ENCODE measurements around the gene SP5.
A peak's percentile ranks its signal among the peaks of the same experiment; 100 is the strongest.
"Not testable (repeated sequence)": the region's sequence is repeated elsewhere in the genome, so short reads cannot be mapped to it uniquely, and the experiment has no call there.

SP5 gene

GRCh38 chr2:170715062-170715931, at the start of gene SP5:
Gene SP5, plus strand, starts transcription at chr2:170715337. Its CDS starts 176 bp downstream, at chr2:170715513.
- no peak for TF ChIP-seq CTCF (conservative IDR thresholded peaks at IDR 0.05)
- H3K27ac ChIP-seq = peak within 1 kb of the TSS; percentile 60

DNA sequence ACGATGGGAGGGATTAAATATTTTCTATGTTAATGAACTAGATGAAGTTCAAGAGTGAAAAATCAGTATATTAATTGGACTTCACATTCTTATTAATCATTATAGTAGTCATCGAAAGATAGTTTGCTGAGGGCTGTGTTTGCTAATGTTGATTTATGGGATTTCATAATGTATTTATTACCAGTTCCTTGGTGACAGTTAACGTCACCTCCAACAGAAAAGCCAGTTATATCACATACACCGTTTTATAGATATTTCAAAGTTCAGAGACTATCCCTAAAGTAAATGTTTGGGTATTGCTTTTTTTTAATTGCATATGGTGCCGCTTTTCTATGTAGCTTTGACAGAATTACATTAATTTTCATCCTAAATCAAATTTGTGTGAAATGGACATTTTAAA, 49.4 kb upstream of the SP5 start:
- H3K27ac ChIP-seq = peak overlapping the region; percentile 59
- no peak for TF ChIP-seq CTCF (conservative IDR thresholded peaks at IDR 0.05)

GRCh38 chr2:170669909-170670308, 45.2 kb upstream of the SP5 start:
- no peak overlapping the region for H3K27ac ChIP-seq
- no peak for TF ChIP-seq CTCF (conservative IDR thresholded peaks at IDR 0.05)

DNA sequence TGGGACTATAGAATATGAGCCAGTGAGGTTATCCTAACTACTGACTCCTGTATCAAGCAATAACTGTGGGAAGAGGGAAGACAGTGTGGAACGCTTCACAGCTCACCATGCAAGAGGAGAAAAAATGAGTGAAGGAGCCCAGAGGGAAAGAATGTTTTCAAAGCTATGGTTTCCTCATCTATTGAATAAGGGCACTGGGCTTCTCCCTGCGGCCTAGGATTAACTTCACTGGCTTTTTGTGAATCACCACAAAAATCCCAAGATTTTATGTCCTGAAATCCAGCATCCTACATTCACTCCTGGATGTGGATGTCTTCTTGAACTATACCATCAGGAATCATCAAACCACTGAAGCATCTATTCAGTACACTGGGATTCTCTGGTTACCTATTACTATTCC, 44.5 kb upstream of the SP5 start:
- H3K27ac ChIP-seq = no peak overlapping the region
- no peak for TF ChIP-seq CTCF (conservative IDR thresholded peaks at IDR 0.05)

- no peak for TF ChIP-seq CTCF (conservative IDR thresholded peaks at IDR 0.05)
- no peak overlapping the region for H3K27ac ChIP-seq
These were observed 44.1 kb upstream of the SP5 start for GRCh38 chr2:170671079-170671478.

DNA sequence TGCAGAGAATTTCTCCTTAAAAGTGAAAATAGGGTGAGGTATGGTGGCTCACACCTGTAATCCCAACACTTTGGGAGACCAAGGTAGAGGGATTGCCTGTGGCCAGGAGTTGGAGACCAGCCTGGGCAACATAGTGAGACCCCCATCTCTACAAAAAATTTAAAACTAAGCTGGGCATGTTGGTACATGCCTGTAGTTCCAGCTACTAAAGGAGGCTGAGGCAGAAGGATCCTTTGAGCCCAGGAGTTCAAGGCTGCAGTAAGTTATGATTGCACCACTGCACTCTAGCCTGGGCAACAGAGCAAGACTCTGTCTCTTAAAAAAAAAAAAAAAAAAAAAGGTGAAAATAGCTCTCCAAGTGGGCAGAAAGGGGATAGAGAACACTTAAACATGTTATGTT, 40.9 kb upstream of the SP5 start:
- not testable (repeated sequence) for H3K27ac ChIP-seq

GRCh38 chr2:170675701-170676100, 39.4 kb upstream of the SP5 start:
- H3K27ac ChIP-seq = no peak overlapping the region
- no peak for TF ChIP-seq CTCF (conservative IDR thresholded peaks at IDR 0.05)

GRCh38 chr2:170679607-170680079, 35.5 kb upstream of the SP5 start:
- TF ChIP-seq CTCF (conservative IDR thresholded peaks at IDR 0.05) = no peak
- H3K27ac ChIP-seq = peak overlapping the region; percentile 48
